Activated CD4-positive, alpha-beta T cell treated with anti-CD3 and anti-CD28 coated beads, Interleukin-2, amount 50 U/mL, for 4 hours (primary cell): ENCODE data around the gene DNAJC21.
"Not testable (repeated sequence)": the region's sequence is repeated elsewhere in the genome, so short reads cannot be mapped to it uniquely, and the experiment has no call there.

Experiments used
- DNase-seq, 2 experiments: peaks; one replicate each; pipeline ENCODE4 v3.0.0-alpha.2; 2020

Gene DNAJC21

GRCh38 chr5:34929134-34929719 is at the start of gene DNAJC21:
DNAJC21 (plus strand) TSS chr5:34929559; CDS start chr5:34929820, 261 bp downstream.
- DNase-seq, result peak; percentile 98

- DNase-seq, result no peak
Measured at GRCh38 chr5:34881246-34881645, 48.1 kb upstream of the DNAJC21 start.

- no peak for DNase-seq
Measured at GRCh38 chr5:34886392-34887119, 42.8 kb upstream of the DNAJC21 start.

- no peak for DNase-seq
Measured at GRCh38 chr5:34889394-34889793, 40.0 kb upstream of the DNAJC21 start.

- DNase-seq, result no peak
Measured at GRCh38 chr5:34891981-34892380, 37.4 kb upstream of the DNAJC21 start.

- no peak for DNase-seq
Measured at GRCh38 chr5:34892414-34892813, 36.9 kb upstream of the DNAJC21 start.

GRCh38 chr5:34894716-34895115 is 34.6 kb upstream of the DNAJC21 start:
- no peak for DNase-seq

- no peak for DNase-seq
Measured at GRCh38 chr5:34895641-34896419, 33.5 kb upstream of the DNAJC21 start.

GRCh38 chr5:34897646-34898045 is 31.7 kb upstream of the DNAJC21 start:
- no peak for DNase-seq

- DNase-seq, result peak; percentile 50 to 59
Measured at GRCh38 chr5:34898258-34898895, 31.0 kb upstream of the DNAJC21 start.

GRCh38 chr5:34899066-34899465 is 30.3 kb upstream of the DNAJC21 start:
- no peak for DNase-seq

- no peak for DNase-seq
Measured at GRCh38 chr5:34900652-34901051, 28.7 kb upstream of the DNAJC21 start.

GRCh38 chr5:34903260-34903659 is 26.1 kb upstream of the DNAJC21 start:
- DNase-seq, result no peak

- DNase-seq, result no peak
Measured at GRCh38 chr5:34905564-34905963, 23.8 kb upstream of the DNAJC21 start.

GRCh38 chr5:34913072-34913471 is 16.3 kb upstream of the DNAJC21 start:
- no peak for DNase-seq

GRCh38 chr5:34914671-34915138 is 14.7 kb upstream of the DNAJC21 start:
- peak; percentile 1 to 13 for DNase-seq

GRCh38 chr5:34915139-34915855 is 14.1 kb upstream of the DNAJC21 start, which contains the start of the genes BRIX1 and RAD1:
BRIX1 (plus strand) TSS chr5:34915711; CDS start chr5:34915739, 28 bp downstream.
RAD1 (minus strand) TSS chr5:34915504; CDS start chr5:34914892, 612 bp downstream.
- peak; percentile 90 to 91 for DNase-seq

GRCh38 chr5:34915856-34916192 is 13.5 kb upstream of the DNAJC21 start:
- peak; percentile 16 to 20 for DNase-seq

- DNase-seq, result no peak
Measured at GRCh38 chr5:34916518-34916917, 12.8 kb upstream of the DNAJC21 start.

GRCh38 chr5:34918025-34918424 is 11.3 kb upstream of the DNAJC21 start:
- no peak for DNase-seq

GRCh38 chr5:34919077-34919476 is 10.3 kb upstream of the DNAJC21 start:
- no peak for DNase-seq

- DNase-seq, result not testable (repeated sequence)
Measured at GRCh38 chr5:34923256-34923655, 6.1 kb upstream of the DNAJC21 start.
